ENCODE measurements around the gene SNRK. TPM values are rescaled to one million over a fixed set of nuclear protein-coding genes. Genes with fewer than 3 reads are reported as not detected.
"Not testable (repeated sequence)": the region's sequence is repeated elsewhere in the genome, so short reads cannot be mapped to it uniquely, and the experiment has no call there.

The SNRK gene
- total and polyA plus RNA-seq, 5 donors from 2014 or later: 40.7 to 158 (median 49.5) TPM

- H3K36me3 Mint-ChIP-seq: peaks cover 55% of the 10 kb centered on the region
- Histone ChIP-seq H3K9me3 (ENCODE audit: control insufficient read depth in 2 of 2, low read length in 2 of 2) (peaks cover 57 to 62% of the 10 kb centered on the region in 2 experiments), H3K27me3 (ENCODE audit: control insufficient read depth, insufficient read depth, low read length) (no peaks in the 10 kb centered on the region), H3K36me3 (ENCODE audit: control insufficient read depth, insufficient read depth, low read length) (peaks cover 31% of the 10 kb centered on the region), H3K4me3 (ENCODE audit: low read depth, low read length) (no peak overlapping the region), H3K27ac (ENCODE audit: insufficient read depth, low read length, poor library complexity, severe bottlenecking) (no peak overlapping the region), H3K4me1 (ENCODE audit: control insufficient read depth, insufficient read depth, low read length, poor library complexity, severe bottlenecking) (no peaks in the 10 kb centered on the region)
- DNase-seq: no peak
- no peak overlapping the region for H3K4me3 Mint-ChIP-seq
- ATAC-seq (ENCODE audit: low read depth in 2 of 2): no peak
- peak overlapping the region in 1 of 3 donors; percentile 38 for H3K27ac Mint-ChIP-seq
- H3K9me3 Mint-ChIP-seq: peaks cover 9 to 74% (median 35%) of the 10 kb centered on the region in 7 donors
- H3K27me3 Mint-ChIP-seq: no peaks in the 10 kb centered on the region
- peaks cover 0 to 11% (median 5%) of the 10 kb centered on the region in 4 donors for H3K4me1 Mint-ChIP-seq
Observed at GRCh38 chr3:43353923-43354670, 67.8 kb downstream of the SNRK start.

DNA sequence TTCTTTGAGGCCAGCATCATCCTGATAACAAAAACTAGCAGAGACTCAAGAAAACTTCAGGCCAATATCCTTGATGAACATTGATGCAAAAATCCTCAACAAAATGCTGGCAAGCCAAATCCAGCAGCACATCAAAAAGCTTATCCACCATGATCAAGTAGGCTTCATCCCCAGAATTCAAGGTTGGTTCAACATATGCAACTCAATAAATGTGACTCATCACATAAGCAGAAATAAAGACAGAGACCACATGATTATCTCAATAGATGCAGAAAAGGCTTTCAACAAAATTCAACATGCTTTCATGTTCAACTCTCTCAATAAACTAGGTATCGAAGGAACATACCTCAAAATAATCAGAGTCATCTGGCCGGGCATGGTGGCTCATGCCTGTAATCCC lies 69.7 kb downstream of the SNRK start:
- H3K4me3 ChIP-seq (ENCODE audit: low read depth, low read length); H3K27ac ChIP-seq (ENCODE audit: insufficient read depth, low read length, poor library complexity, severe bottlenecking); H3K27ac Mint-ChIP-seq; H3K27me3 ChIP-seq (ENCODE audit: control insufficient read depth, insufficient read depth, low read length); DNase-seq; H3K4me3 Mint-ChIP-seq; H3K27me3 Mint-ChIP-seq; H3K4me1 ChIP-seq (ENCODE audit: control insufficient read depth, insufficient read depth, low read length, poor library complexity, severe bottlenecking); ATAC-seq (ENCODE audit: low read depth in 2 of 2): not testable (repeated sequence)
- H3K36me3 Mint-ChIP-seq: peaks cover 36% of the 10 kb centered on the region
- H3K4me1 Mint-ChIP-seq: peaks cover 0 to 11% (median 4%) of the 10 kb centered on the region in 4 donors
- peaks cover 9 to 68% (median 32%) of the 10 kb centered on the region in 7 donors for H3K9me3 Mint-ChIP-seq
- Histone ChIP-seq H3K9me3 (ENCODE audit: control insufficient read depth in 2 of 2, low read length in 2 of 2) (peaks cover 53 to 57% of the 10 kb centered on the region in 2 experiments), H3K36me3 (ENCODE audit: control insufficient read depth, insufficient read depth, low read length) (peaks cover 11% of the 10 kb centered on the region)

- Histone ChIP-seq H3K9me3 (ENCODE audit: control insufficient read depth in 2 of 2, low read length in 2 of 2) (peaks cover 4 to 11% of the 10 kb centered on the region in 2 experiments), H3K36me3 (ENCODE audit: control insufficient read depth, insufficient read depth, low read length) (no peaks in the 10 kb centered on the region), H3K4me3 (ENCODE audit: low read depth, low read length) (no peak overlapping the region), H3K27ac (ENCODE audit: insufficient read depth, low read length, poor library complexity, severe bottlenecking) (no peak overlapping the region), H3K27me3 (ENCODE audit: control insufficient read depth, insufficient read depth, low read length) (no peaks in the 10 kb centered on the region), H3K4me1 (ENCODE audit: control insufficient read depth, insufficient read depth, low read length, poor library complexity, severe bottlenecking) (no peaks in the 10 kb centered on the region)
- Mint-ChIP-seq H3K36me3 (peaks cover 5% of the 10 kb centered on the region), H3K4me1 (peaks cover 0 to 2% (median under 1%) of the 10 kb centered on the region in 4 donors), H3K27me3 (no peaks in the 10 kb centered on the region), H3K9me3 (peaks cover 1 to 23% (median 10%) of the 10 kb centered on the region in 7 donors), H3K4me3 (no peak overlapping the region), H3K27ac (peak overlapping the region in 2 of 3 donors; percentile 15 to 23)
- no peak for ATAC-seq (ENCODE audit: low read depth in 2 of 2)
- no peak for DNase-seq
Observed at GRCh38 chr3:43361077-43361476, 74.7 kb downstream of the SNRK start.

GRCh38 chr3:43362183-43362582 lies 75.8 kb downstream of the SNRK start:
- H3K9me3 ChIP-seq (ENCODE audit: control insufficient read depth in 2 of 2, low read length in 2 of 2): peaks cover under 1 to 2% of the 10 kb centered on the region in 2 experiments
- peaks cover 8% of the 10 kb centered on the region for H3K36me3 Mint-ChIP-seq
- no peaks in the 10 kb centered on the region for H3K36me3 ChIP-seq (ENCODE audit: control insufficient read depth, insufficient read depth, low read length)
- H3K9me3 Mint-ChIP-seq: peaks cover 0 to 13% (median 4%) of the 10 kb centered on the region in 7 donors
- no peak overlapping the region for H3K4me3 Mint-ChIP-seq
- H3K27ac Mint-ChIP-seq: peak overlapping the region in 1 of 3 donors; percentile 36
- DNase-seq (no peak), ATAC-seq (ENCODE audit: low read depth in 2 of 2) (no peak)
- no peak overlapping the region for H3K4me3 ChIP-seq (ENCODE audit: low read depth, low read length)
- H3K27me3 ChIP-seq (ENCODE audit: control insufficient read depth, insufficient read depth, low read length): no peaks in the 10 kb centered on the region
- H3K27ac ChIP-seq (ENCODE audit: insufficient read depth, low read length, poor library complexity, severe bottlenecking): no peak overlapping the region
- H3K4me1 Mint-ChIP-seq: peaks cover 0 to 2% (median 0%) of the 10 kb centered on the region in 4 donors
- no peaks in the 10 kb centered on the region for H3K27me3 Mint-ChIP-seq
- no peaks in the 10 kb centered on the region for H3K4me1 ChIP-seq (ENCODE audit: control insufficient read depth, insufficient read depth, low read length, poor library complexity, severe bottlenecking)

DNA sequence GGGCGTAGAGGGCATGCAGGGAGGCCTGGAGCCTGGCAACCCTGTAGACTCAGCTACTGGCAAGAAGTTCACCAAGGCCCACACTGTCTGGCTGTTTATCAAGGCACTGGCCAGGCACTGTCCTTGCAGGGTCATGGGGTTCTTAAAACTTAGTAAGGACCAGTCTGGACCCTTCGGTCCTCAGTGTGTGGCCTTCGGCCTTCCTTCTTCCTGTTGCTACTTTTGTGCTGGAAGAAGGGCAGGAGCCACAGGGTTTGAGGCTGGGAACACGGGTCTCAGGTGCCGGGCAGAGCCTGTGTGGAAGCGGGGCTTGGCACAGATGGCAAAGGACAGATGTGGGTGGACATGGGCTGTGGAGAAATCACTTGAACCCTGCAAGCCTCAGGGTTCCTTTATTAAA lies 76.6 kb downstream of the SNRK start:
- Mint-ChIP-seq H3K9me3 (peaks cover 0 to 6% (median 0%) of the 10 kb centered on the region in 7 donors), H3K36me3 (peaks cover 8% of the 10 kb centered on the region), H3K27ac (no peak overlapping the region), H3K4me1 (peaks cover 0 to 2% (median 0%) of the 10 kb centered on the region in 4 donors), H3K27me3 (no peaks in the 10 kb centered on the region), H3K4me3 (no peak overlapping the region)
- DNase-seq (no peak), ATAC-seq (ENCODE audit: low read depth in 2 of 2) (no peak)
- no peaks in the 10 kb centered on the region for H3K9me3 ChIP-seq (ENCODE audit: control insufficient read depth in 2 of 2, low read length in 2 of 2)
- no peaks in the 10 kb centered on the region for H3K27me3 ChIP-seq (ENCODE audit: control insufficient read depth, insufficient read depth, low read length)
- no peak overlapping the region for H3K4me3 ChIP-seq (ENCODE audit: low read depth, low read length)
- no peaks in the 10 kb centered on the region for H3K36me3 ChIP-seq (ENCODE audit: control insufficient read depth, insufficient read depth, low read length)
- H3K27ac ChIP-seq (ENCODE audit: insufficient read depth, low read length, poor library complexity, severe bottlenecking): no peak overlapping the region
- no peaks in the 10 kb centered on the region for H3K4me1 ChIP-seq (ENCODE audit: control insufficient read depth, insufficient read depth, low read length, poor library complexity, severe bottlenecking)

- H3K4me3 Mint-ChIP-seq: peak overlapping the region in 1 of 4 donors; percentile 58
- peak overlapping the region in 2 of 3 donors; percentile 36 to 80 for H3K27ac Mint-ChIP-seq
- H3K4me1 Mint-ChIP-seq: peaks cover 0 to 2% (median 0%) of the 10 kb centered on the region in 4 donors
- H3K36me3 ChIP-seq (ENCODE audit: control insufficient read depth, insufficient read depth, low read length): no peaks in the 10 kb centered on the region
- H3K27ac ChIP-seq (ENCODE audit: insufficient read depth, low read length, poor library complexity, severe bottlenecking): no peak overlapping the region
- no peaks in the 10 kb centered on the region for H3K27me3 ChIP-seq (ENCODE audit: control insufficient read depth, insufficient read depth, low read length)
- peaks cover 8% of the 10 kb centered on the region for H3K36me3 Mint-ChIP-seq
- H3K4me3 ChIP-seq (ENCODE audit: low read depth, low read length): no peak overlapping the region
- peaks cover 0 to 2% (median 0%) of the 10 kb centered on the region in 7 donors for H3K9me3 Mint-ChIP-seq
- DNase-seq: no peak
- H3K27me3 Mint-ChIP-seq: no peaks in the 10 kb centered on the region
- H3K9me3 ChIP-seq (ENCODE audit: control insufficient read depth in 2 of 2, low read length in 2 of 2): no peaks in the 10 kb centered on the region
- no peaks in the 10 kb centered on the region for H3K4me1 ChIP-seq (ENCODE audit: control insufficient read depth, insufficient read depth, low read length, poor library complexity, severe bottlenecking)
- ATAC-seq (ENCODE audit: low read depth in 2 of 2): no peak
Observed at GRCh38 chr3:43363621-43364266, 77.4 kb downstream of the SNRK start.

DNA sequence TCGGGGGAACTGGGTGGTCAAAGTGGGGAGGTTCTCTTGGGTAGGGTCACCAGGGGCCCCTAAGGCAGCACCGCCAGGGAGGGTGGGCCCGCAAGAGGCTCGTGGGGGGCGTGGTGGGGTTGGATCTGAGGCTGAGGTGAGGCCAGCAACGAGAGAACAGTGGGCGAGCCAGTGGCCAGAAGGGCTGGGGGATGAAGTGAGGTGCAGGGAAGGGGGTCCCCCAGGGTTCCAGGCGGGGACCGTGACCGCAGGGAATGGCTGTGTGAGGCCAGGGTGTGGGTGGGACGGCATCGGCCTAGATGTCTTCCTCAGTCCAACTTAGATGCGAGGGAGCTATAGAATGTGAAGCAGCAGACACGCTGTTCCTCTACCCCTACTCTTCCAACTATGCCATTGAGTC lies 78.2 kb downstream of the SNRK start:
- ATAC-seq (ENCODE audit: low read depth in 2 of 2) (no peak), DNase-seq (no peak)
- Mint-ChIP-seq H3K4me3 (no peak overlapping the region), H3K27ac (peak overlapping the region in 1 of 3 donors; percentile 15), H3K9me3 (peaks cover 0 to 2% (median 0%) of the 10 kb centered on the region in 7 donors), H3K27me3 (no peaks in the 10 kb centered on the region), H3K4me1 (peaks cover 0 to 2% (median 0%) of the 10 kb centered on the region in 4 donors), H3K36me3 (peaks cover 8% of the 10 kb centered on the region)
- Histone ChIP-seq H3K4me3 (ENCODE audit: low read depth, low read length) (no peak overlapping the region), H3K36me3 (ENCODE audit: control insufficient read depth, insufficient read depth, low read length) (no peaks in the 10 kb centered on the region), H3K27ac (ENCODE audit: insufficient read depth, low read length, poor library complexity, severe bottlenecking) (no peak overlapping the region), H3K27me3 (ENCODE audit: control insufficient read depth, insufficient read depth, low read length) (no peaks in the 10 kb centered on the region), H3K4me1 (ENCODE audit: control insufficient read depth, insufficient read depth, low read length, poor library complexity, severe bottlenecking) (no peaks in the 10 kb centered on the region), H3K9me3 (ENCODE audit: control insufficient read depth in 2 of 2, low read length in 2 of 2) (no peaks in the 10 kb centered on the region)
